Measurements from ENCODE around the gene KNCN. TPM values are rescaled to one million over a fixed set of nuclear protein-coding genes. Genes with fewer than 3 reads are reported as not detected.

Gene KNCN
- total and polyA plus RNA-seq, 10 of the 15 experiments (the other 5 are each of a cell fraction or from before 2014, with no cell fraction given), result not detected

GRCh38 chr1:46537651-46538050, 13.8 kb downstream of the KNCN start:
- ATAC-seq, result no peak
- ChIA-PET SMC1A (ENCODE audit: uncharacterized antibody, unreplicated experiment) (interaction anchor here (0.8 kb wide), 1 partner anchor 10 kb away, joined by 3 read pairs; no protein-coding TSS in a partner anchor), RAD21 (ENCODE audit: unreplicated experiment) (no interaction called here), POLR2A (no interaction called here), CTCF (interaction anchor here (0.8 to 2.9 kb wide), 6 partner anchors 8 to 96 kb away, joined by 3 to 12 read pairs (median 3); no protein-coding TSS in a partner anchor)
- FAIRE-seq, result no peak
- H3K27ac ChIP-seq (ENCODE audit: control insufficient read depth, insufficient read depth), result no peak overlapping the region
- no peaks in the 10 kb centered on the region for H3K4me1 ChIP-seq (ENCODE audit: control insufficient read depth, insufficient read depth, low read length)
- H3K27me3 ChIP-seq (replicated peaks in 1 of 2; ENCODE audit: control insufficient read depth in 2 of 2, insufficient read depth in 2 of 2, low read length in 1 of 2), result peaks cover 4 to 10% of the 10 kb centered on the region in 2 experiments; a peak in 2 of 4 replicates
- intact Hi-C loops (cut with micrococcal nuclease; ENCODE audit: unreplicated experiment), result no loop called here
- in situ Hi-C loops (cut with MboI), result no loop called here
- WGBS (ENCODE audit: insufficient coverage, insufficient replicate concordance, low lambda C conversion rate, missing lambda C conversion rate), result 0% methylated on average over 2 of the region's 2 CpGs
- no peak overlapping the region for H2AFZ ChIP-seq (ENCODE audit: control insufficient read depth, low read depth, low read length)
- H3K4me3 ChIP-seq, result no peak overlapping the region
- H3K9ac ChIP-seq (ENCODE audit: control insufficient read depth, insufficient read depth, low read length), result no peak overlapping the region
- no peak for DNase-seq (ENCODE audit: low read depth, low spot score)
- H3K36me3 ChIP-seq (ENCODE audit: control insufficient read depth in 2 of 2, insufficient read depth in 2 of 2, low read length in 1 of 2), result no peaks in the 10 kb centered on the region
- BruUV-seq (replicated peaks), result no TSS peak
- no peaks in the 10 kb centered on the region for H3K79me2 ChIP-seq (ENCODE audit: control insufficient read depth, insufficient read depth, low read length)
- no peak overlapping the region for H3K4me2 ChIP-seq (ENCODE audit: control insufficient read depth, insufficient read depth)
- TF ChIP-seq MEF2A (IDR thresholded peaks at IDR 0.05; ENCODE audit: insufficient read depth, low read depth, low read length) (no peak), EZH2 (IDR thresholded peaks at IDR 0.05; ENCODE audit: borderline replicate concordance, control insufficient read depth, low read depth, low read length) (no peak), FOS (IDR thresholded peaks at IDR 0.05; ENCODE audit: borderline replicate concordance, extremely low read depth, insufficient read length) (no peak), CBFB (IDR thresholded peaks at IDR 0.05; ENCODE audit: low read depth) (no peak), PKNOX1 (IDR thresholded peaks at IDR 0.05) (no peak), NR2C1 (IDR thresholded peaks at IDR 0.05) (no peak), EED (IDR thresholded peaks at IDR 0.05; ENCODE audit: low read depth) (no peak), CHD2 (IDR thresholded peaks at IDR 0.05; ENCODE audit: borderline replicate concordance, low read depth, low read length) (no peak), ZNF207 (IDR thresholded peaks at IDR 0.05; ENCODE audit: borderline replicate concordance) (no peak), ZBTB33 (IDR thresholded peaks at IDR 0.05) (no peak), ZNF24 (IDR thresholded peaks at IDR 0.05) (no peak), IRF4 (IDR thresholded peaks at IDR 0.05; ENCODE audit: low read depth, low read length) (no peak), JUND (IDR thresholded peaks at IDR 0.05; ENCODE audit: low read depth, low read length) (no peak), ZNF384 (IDR thresholded peaks at IDR 0.05; ENCODE audit: borderline replicate concordance, low read depth, low read length) (no peak), ZSCAN29 (IDR thresholded peaks at IDR 0.05) (no peak), PAX8 (IDR thresholded peaks at IDR 0.05) (no peak), TCF7 (IDR thresholded peaks at IDR 0.05; ENCODE audit: borderline replicate concordance) (no peak), PML (IDR thresholded peaks at IDR 0.05; ENCODE audit: low read length) (no peak), CHD1 (IDR thresholded peaks at IDR 0.05; ENCODE audit: low read depth, low read length) (no peak)
- no peaks in the 10 kb centered on the region for H3K9me3 ChIP-seq (replicated peaks; ENCODE audit: control insufficient read depth, insufficient read depth, low read length)
- no peaks in the 10 kb centered on the region for H4K20me1 ChIP-seq (ENCODE audit: control insufficient read depth, insufficient read depth)
